GM12865 (cell line): ENCODE data around the gene CDC14A.

Source experiments
- DNase-seq: peaks from one replicate; pipeline ENCODE4 v3.0.0; 2010; ENCODE audit warnings: low read depth
- H3K4me3 ChIP-seq: 2 replicates; pipeline ENCODE4 v1.5.1; 2011; ENCODE audit warnings: mild to moderate bottlenecking, low read depth, low read length, control low read depth
- TF ChIP-seq, protein P1 (sequence below): IDR thresholded peaks from 2 replicates; pipeline ENCODE4 v1.5.1; 2011; ENCODE audit warnings: low read length, control low read depth, low read depth, inconsistent platforms; ENCODE audit not compliant: insufficient read depth; ENCODE audit errors: missing control alignments

CDC14A gene, protein sequence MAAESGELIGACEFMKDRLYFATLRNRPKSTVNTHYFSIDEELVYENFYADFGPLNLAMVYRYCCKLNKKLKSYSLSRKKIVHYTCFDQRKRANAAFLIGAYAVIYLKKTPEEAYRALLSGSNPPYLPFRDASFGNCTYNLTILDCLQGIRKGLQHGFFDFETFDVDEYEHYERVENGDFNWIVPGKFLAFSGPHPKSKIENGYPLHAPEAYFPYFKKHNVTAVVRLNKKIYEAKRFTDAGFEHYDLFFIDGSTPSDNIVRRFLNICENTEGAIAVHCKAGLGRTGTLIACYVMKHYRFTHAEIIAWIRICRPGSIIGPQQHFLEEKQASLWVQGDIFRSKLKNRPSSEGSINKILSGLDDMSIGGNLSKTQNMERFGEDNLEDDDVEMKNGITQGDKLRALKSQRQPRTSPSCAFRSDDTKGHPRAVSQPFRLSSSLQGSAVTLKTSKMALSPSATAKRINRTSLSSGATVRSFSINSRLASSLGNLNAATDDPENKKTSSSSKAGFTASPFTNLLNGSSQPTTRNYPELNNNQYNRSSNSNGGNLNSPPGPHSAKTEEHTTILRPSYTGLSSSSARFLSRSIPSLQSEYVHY

DNA sequence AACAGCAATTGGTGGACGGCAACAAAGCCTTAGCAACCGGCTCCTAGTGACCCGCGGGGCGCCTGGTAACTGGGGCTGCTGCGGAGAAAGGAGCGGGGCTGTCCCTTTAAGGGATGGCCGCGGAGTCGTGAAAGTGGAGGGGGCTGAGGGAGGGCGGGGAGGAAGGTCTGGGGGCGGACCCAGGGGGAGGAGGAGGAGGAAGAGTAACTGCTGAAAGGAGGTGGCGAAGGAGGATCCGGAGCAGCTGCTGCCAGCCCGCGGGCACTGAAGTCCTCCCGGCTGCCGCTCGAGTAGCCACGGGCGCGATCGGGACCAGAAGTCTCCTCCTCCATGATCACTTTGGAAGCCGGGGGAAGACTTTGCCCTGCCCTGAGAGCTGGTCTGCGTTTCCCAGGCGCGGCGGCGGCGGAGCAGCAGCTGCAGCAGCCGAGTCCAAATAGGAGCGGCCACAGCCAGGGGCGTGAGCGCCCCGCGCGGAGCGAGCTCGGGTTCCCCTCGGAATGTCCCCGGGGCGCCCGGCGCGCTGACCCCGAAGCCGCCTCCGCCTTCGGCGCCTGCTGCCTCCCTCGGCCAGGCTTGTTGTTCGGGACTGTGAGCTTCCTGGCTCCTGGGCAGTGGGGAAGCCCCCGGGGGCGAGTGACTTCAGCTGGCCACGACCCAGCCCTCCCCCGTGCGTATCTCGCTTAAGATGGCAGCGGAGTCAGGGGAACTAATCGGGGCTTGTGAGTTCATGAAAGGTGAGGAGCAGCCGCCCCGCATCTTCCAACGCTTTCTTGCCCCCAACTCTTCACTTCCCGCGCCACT is at the start of gene CDC14A:
Gene CDC14A (plus strand): TSS at position 240 of the 804 bp plus-strand sequence. CDS start 449 bp downstream, at position 689.
- DNase-seq = peak; percentile 95
- TF ChIP-seq, protein P1, sequence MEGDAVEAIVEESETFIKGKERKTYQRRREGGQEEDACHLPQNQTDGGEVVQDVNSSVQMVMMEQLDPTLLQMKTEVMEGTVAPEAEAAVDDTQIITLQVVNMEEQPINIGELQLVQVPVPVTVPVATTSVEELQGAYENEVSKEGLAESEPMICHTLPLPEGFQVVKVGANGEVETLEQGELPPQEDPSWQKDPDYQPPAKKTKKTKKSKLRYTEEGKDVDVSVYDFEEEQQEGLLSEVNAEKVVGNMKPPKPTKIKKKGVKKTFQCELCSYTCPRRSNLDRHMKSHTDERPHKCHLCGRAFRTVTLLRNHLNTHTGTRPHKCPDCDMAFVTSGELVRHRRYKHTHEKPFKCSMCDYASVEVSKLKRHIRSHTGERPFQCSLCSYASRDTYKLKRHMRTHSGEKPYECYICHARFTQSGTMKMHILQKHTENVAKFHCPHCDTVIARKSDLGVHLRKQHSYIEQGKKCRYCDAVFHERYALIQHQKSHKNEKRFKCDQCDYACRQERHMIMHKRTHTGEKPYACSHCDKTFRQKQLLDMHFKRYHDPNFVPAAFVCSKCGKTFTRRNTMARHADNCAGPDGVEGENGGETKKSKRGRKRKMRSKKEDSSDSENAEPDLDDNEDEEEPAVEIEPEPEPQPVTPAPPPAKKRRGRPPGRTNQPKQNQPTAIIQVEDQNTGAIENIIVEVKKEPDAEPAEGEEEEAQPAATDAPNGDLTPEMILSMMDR = no peak
- H3K4me3 ChIP-seq = peak within 1 kb of the TSS; percentile 74

DNA sequence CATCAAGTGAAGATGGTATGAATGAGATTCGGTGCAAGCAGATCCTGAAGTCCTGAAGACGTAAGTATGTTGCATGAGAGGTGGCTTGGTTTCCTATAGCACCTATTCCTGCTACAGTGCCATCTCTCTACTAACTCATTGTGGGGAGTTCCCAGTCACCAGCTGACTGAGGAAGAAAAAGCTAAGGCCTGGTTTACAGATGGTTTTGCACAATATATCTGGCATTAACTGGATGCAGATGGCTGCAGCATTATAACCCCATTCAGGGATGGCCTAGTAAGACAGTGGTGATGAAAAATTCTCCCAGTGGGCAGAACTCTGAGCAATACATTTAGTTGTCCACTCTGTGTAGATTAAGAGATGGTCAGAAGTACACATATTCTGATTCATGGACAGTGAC is 49.6 kb upstream of the CDC14A start:
- no peak for DNase-seq
- no peak overlapping the region for H3K4me3 ChIP-seq
- TF ChIP-seq, protein P1 = no peak

DNA sequence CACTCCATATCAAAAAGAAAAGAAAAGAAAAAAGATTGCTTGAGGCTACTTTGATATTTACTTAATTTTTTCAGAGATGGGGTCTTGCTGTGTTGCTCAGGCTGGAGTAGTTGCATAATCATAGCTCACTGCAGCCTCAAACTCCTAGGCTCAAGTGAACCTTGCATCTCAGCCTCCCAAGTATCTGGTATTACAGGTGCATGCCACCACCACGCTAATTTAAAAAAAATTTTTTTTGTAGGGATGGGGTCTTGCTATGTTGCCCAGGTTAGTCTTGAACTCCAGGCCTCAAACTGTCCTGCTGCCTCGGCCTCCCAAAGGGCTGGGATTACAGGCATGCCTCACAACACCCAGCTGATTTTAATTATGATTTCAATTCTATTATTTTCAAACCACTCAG is 48.1 kb upstream of the CDC14A start:
- TF ChIP-seq, protein P1 = no peak
- H3K4me3 ChIP-seq = no peak overlapping the region

DNA sequence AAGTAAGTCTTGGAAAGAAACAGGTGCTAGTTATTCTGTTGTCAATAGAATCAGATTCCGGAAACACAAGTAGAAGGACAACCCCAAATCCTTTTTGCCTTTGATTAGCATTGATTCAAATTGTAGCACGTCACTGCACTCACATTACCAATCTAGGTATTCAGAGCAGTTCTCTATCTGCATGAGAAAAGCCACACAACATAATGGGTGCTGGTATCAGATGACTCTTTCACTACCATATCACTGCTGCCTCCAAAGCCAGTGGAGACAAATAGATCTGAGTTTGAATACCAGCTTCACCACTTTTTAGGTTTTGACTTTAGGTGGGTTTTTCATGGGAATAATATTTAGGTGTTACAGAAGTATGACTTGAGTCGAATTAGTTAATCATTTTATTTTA is 47.4 kb upstream of the CDC14A start:
- TF ChIP-seq, protein P1 = no peak
- H3K4me3 ChIP-seq = no peak overlapping the region
- DNase-seq = no peak

More for the DNA sequence above, 48.1 kb upstream of the CDC14A start:
- DNase-seq = no peak

DNA sequence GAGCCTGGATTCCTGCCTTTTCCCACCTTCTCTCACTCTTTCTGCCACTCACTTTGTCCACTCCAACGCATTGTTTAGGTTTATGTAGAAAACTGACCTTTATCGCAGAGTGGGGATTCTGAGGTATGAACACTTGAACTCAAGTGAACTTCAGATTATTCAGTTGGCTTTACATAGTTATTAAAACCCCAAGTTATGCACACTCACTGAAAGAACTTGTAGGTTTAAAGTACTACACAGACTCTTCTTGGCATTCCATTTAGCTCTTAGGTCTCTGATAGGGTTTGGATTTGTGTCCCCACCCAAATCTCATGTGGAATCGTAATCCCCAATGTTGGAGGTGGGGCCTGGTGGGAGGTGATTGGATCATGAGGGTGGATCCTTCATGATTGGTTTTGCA is 46.4 kb upstream of the CDC14A start:
- H3K4me3 ChIP-seq = no peak overlapping the region
- TF ChIP-seq, protein P1 = no peak
- DNase-seq = no peak

DNA sequence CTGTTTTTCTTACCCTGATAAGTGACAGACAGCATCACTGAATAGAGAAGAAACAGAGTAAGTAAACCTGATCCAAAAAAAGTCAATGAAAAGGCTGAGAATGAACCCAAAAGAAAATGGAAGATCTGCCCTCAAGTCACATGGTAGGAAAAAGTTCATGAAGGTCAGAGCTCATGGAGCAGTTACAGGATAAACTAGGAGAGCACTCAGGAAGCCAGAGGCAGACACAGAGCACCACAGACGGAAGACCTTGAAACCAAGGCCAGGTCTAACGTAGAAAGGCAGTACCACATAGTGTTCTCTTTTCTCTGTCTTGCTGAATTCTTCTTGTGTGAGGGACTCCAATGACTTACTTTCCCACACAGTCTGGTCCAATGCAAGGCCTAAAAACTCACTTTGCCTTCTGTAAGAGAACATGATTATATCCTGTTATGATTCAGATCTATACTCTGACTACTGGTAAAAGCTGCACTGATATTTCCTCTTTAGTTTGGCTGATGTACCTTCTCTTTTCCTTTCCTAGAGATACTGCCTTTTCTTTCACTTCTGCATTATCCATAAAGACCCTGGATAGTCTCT is 45.5 kb upstream of the CDC14A start:
- DNase-seq = peak; percentile 21
- H3K4me3 ChIP-seq = no peak overlapping the region
- TF ChIP-seq, protein P1 = no peak
